ENCODE results near the gene GPATCH1.
A peak's percentile ranks its signal among the peaks of the same experiment; 100 is the strongest.

GPATCH1 gene

GRCh38 chr19:33055718-33056117 is 25.3 kb upstream of the GPATCH1 start:
- no peak overlapping the region for H3K4me3 ChIP-seq (replicated peaks; ENCODE audit: low read depth, low read length)
- no peak for DNase-seq (ENCODE audit: extremely low read depth, low read depth)
- TF ChIP-seq, protein P1, sequence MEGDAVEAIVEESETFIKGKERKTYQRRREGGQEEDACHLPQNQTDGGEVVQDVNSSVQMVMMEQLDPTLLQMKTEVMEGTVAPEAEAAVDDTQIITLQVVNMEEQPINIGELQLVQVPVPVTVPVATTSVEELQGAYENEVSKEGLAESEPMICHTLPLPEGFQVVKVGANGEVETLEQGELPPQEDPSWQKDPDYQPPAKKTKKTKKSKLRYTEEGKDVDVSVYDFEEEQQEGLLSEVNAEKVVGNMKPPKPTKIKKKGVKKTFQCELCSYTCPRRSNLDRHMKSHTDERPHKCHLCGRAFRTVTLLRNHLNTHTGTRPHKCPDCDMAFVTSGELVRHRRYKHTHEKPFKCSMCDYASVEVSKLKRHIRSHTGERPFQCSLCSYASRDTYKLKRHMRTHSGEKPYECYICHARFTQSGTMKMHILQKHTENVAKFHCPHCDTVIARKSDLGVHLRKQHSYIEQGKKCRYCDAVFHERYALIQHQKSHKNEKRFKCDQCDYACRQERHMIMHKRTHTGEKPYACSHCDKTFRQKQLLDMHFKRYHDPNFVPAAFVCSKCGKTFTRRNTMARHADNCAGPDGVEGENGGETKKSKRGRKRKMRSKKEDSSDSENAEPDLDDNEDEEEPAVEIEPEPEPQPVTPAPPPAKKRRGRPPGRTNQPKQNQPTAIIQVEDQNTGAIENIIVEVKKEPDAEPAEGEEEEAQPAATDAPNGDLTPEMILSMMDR (IDR thresholded peaks at IDR 0.05; ENCODE audit: low read depth, low read length, missing control alignments), result no peak

- DNase-seq (ENCODE audit: extremely low read depth, low read depth), result no peak
- TF ChIP-seq, protein P1 (IDR thresholded peaks at IDR 0.05; ENCODE audit: low read depth, low read length, missing control alignments), result no peak
- no peak overlapping the region for H3K4me3 ChIP-seq (replicated peaks; ENCODE audit: low read depth, low read length)
These were observed 20.4 kb upstream of the GPATCH1 start for GRCh38 chr19:33060586-33060985.

DNA sequence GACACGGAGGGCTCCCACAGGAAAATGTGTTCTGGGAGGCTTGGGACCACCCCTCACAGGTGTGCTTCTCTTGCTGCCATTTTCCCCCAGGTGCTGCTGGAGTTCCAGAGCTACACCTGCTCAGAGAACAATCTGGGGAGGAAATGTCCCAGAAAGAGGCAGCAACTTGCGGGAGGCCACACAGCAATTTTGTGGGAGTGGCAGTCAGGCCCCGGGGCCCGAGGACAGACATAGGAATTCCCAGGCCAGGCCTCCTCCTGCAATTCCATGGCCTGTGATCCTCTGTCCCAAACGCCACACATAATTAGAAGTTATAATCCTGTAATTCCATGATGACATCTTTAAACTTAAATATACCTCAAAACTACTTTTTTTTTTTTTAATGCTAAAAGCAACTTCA is 18.1 kb upstream of the GPATCH1 start:
- H3K4me3 ChIP-seq (replicated peaks; ENCODE audit: low read depth, low read length), result no peak overlapping the region
- no peak for DNase-seq (ENCODE audit: extremely low read depth, low read depth)

GRCh38 chr19:33063356-33063752 is 17.6 kb upstream of the GPATCH1 start:
- no peak for DNase-seq (ENCODE audit: extremely low read depth, low read depth)
- TF ChIP-seq, protein P1 (IDR thresholded peaks at IDR 0.05; ENCODE audit: low read depth, low read length, missing control alignments), result no peak
- H3K4me3 ChIP-seq (replicated peaks; ENCODE audit: low read depth, low read length), result peak overlapping the region; percentile 58

More for the DNA sequence above, 18.1 kb upstream of the GPATCH1 start:
- TF ChIP-seq, protein P1 (IDR thresholded peaks at IDR 0.05; ENCODE audit: low read depth, low read length, missing control alignments), result no peak

GRCh38 chr19:33063753-33064457 is 17.1 kb upstream of the GPATCH1 start:
- DNase-seq (ENCODE audit: extremely low read depth, low read depth), result no peak
- peak overlapping the region; percentile 58 for H3K4me3 ChIP-seq (replicated peaks; ENCODE audit: low read depth, low read length)
- TF ChIP-seq, protein P1 (IDR thresholded peaks at IDR 0.05; ENCODE audit: low read depth, low read length, missing control alignments), result no peak

DNA sequence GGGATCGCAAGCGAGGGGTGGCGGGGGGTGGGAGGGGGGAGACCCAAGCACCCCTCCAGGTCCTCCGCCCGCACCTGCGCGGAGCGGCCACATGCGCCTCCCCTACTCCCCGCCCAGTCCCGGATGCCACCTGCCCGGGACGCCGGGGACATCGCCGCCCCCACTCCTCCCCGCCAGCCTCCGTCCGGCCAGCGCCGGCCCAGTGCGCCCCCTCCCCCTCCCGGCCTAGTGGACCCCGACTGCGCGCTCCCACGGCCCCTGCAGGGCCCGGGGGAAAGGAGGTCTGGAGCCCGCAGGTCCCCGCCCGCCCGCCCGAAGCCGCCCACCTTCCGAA is 16.6 kb upstream of the GPATCH1 start:
- DNase-seq (ENCODE audit: extremely low read depth, low read depth), result no peak
- peak overlapping the region; percentile 58 for H3K4me3 ChIP-seq (replicated peaks; ENCODE audit: low read depth, low read length)
- TF ChIP-seq, protein P1 (IDR thresholded peaks at IDR 0.05; ENCODE audit: low read depth, low read length, missing control alignments), result no peak
